ENCODE measurements around the gene SELENOT. TPM values are rescaled to one million over a fixed set of nuclear protein-coding genes. Genes with fewer than 3 reads are reported as not detected.
A peak's percentile ranks its signal among the peaks of the same experiment; 100 is the strongest.

SELENOT gene
- 219 TPM for total RNA-seq (2013)
- 100 to 1,000 TPM; 210 to 549 (median 492) TPM for polyA plus RNA-seq
- polyA minus RNA-seq = 131 and 258 TPM in 2 replicates
- total RNA-seq = 61.6 to 152 (median 110) reads per million in 11 experiments

- H3K9me3 Mint-ChIP-seq = no peaks in the 10 kb centered on the region
- H3K4me3 Mint-ChIP-seq = peak within 1 kb of the TSS; percentile 99
- Histone ChIP-seq H3K4me3 (replicated peaks in 1 of 3; ENCODE audit: low read depth in 2 of 3, low read length in 3 of 3) (peak within 1 kb of the TSS; percentile 59 to 86 (median 71)), H3K27ac (ENCODE audit: low read depth in 1 of 2, low read length in 2 of 2) (peak within 1 kb of the TSS; percentile 93 to 96), H3K79me2 (ENCODE audit: insufficient read depth, low read length) (peaks cover 58% of the 10 kb centered on the region), H2AFZ (ENCODE audit: insufficient read depth, low read depth, low read length, poor library complexity, severe bottlenecking) (peak within 1 kb of the TSS; percentile 81), H3K4me1 (ENCODE audit: control insufficient read depth in 1 of 2, insufficient read depth in 2 of 2, low read length in 2 of 2) (peaks cover 31 to 48% of the 10 kb centered on the region in 2 donors), H3K9ac (ENCODE audit: insufficient read depth, low read length, poor library complexity, severe bottlenecking) (peak within 1 kb of the TSS; percentile 95), H3K36me3 (replicated peaks in 1 of 2; ENCODE audit: control insufficient read depth in 1 of 2, insufficient read depth in 2 of 2, low read length in 2 of 2) (no peaks in the 10 kb centered on the region), H3K4me2 (replicated peaks; ENCODE audit: extremely low read depth, low read length, poor library complexity, severe bottlenecking) (peak within 1 kb of the TSS; percentile 84), H3K27me3 (ENCODE audit: control insufficient read depth in 2 of 2, insufficient read depth in 2 of 2, low read length in 2 of 2) (no peaks in the 10 kb centered on the region), H3K9me3 (replicated peaks in 1 of 2; ENCODE audit: control insufficient read depth in 1 of 2, insufficient read depth in 1 of 2, low read length in 2 of 2) (no peaks in the 10 kb centered on the region), H4K20me1 (ENCODE audit: insufficient read depth, low read length) (peaks cover 36% of the 10 kb centered on the region)
- peak; percentile 95 to 97 (median 97) for DNase-seq
- peaks cover 0 to 4% (median 0%) of the 10 kb centered on the region in 3 donors for H3K27me3 Mint-ChIP-seq (ENCODE audit: low read depth in 3 of 3)
- peak within 1 kb of the TSS; percentile 98 to 100 (median 99) for H3K27ac Mint-ChIP-seq
- WGBS (ENCODE audit: insufficient coverage) = under 1% methylated on average over 69 of the region's 69 CpGs
- H3K36me3 Mint-ChIP-seq = peaks cover 3 to 8% of the 10 kb centered on the region in 2 donors
- peak; percentile 10 for TF ChIP-seq CTCF (IDR thresholded peaks at IDR 0.05)
- H3K4me1 Mint-ChIP-seq = peaks cover 48% of the 10 kb centered on the region
- intact Hi-C loops (cut with micrococcal nuclease) = loop anchor here (2.0 to 10.0 kb wide), 4 partner anchors 56 to 199 kb away; partner anchors contain the start of genes SIAH2 (in 2 of the 2), EIF2A (in 1 of the 2), SERP1 (in 1 of the 2) and TSC22D2 (in 1 of the 2)
Observed at GRCh38 chr3:150603153-150603979, at the start of gene SELENOT. SELENOT (plus strand) TSS chr3:150603321; CDS start chr3:150603363, 42 bp downstream.

GRCh38 chr3:150555859-150556436 is 47.2 kb upstream of the SELENOT start:
- peaks cover 50 to 71% of the 10 kb centered on the region in 2 donors for H3K36me3 Mint-ChIP-seq
- 87% methylated on average over 3 of the region's 4 CpGs for WGBS (ENCODE audit: insufficient coverage)
- TF ChIP-seq CTCF (IDR thresholded peaks at IDR 0.05) = no peak
- Histone ChIP-seq H3K4me2 (replicated peaks; ENCODE audit: extremely low read depth, low read length, poor library complexity, severe bottlenecking) (no peak overlapping the region), H3K9me3 (replicated peaks in 1 of 2; ENCODE audit: control insufficient read depth in 1 of 2, insufficient read depth in 1 of 2, low read length in 2 of 2) (no peaks in the 10 kb centered on the region), H3K27me3 (ENCODE audit: control insufficient read depth in 2 of 2, insufficient read depth in 2 of 2, low read length in 2 of 2) (no peaks in the 10 kb centered on the region), H3K36me3 (replicated peaks in 1 of 2; ENCODE audit: control insufficient read depth in 1 of 2, insufficient read depth in 2 of 2, low read length in 2 of 2) (peaks cover 69 to 91% of the 10 kb centered on the region in 2 donors), H3K27ac (ENCODE audit: low read depth in 1 of 2, low read length in 2 of 2) (peak overlapping the region in 1 of 2 donors; percentile 46), H3K9ac (ENCODE audit: insufficient read depth, low read length, poor library complexity, severe bottlenecking) (no peak overlapping the region), H3K4me3 (replicated peaks in 1 of 3; ENCODE audit: low read depth in 2 of 3, low read length in 3 of 3) (no peak overlapping the region), H4K20me1 (ENCODE audit: insufficient read depth, low read length) (peaks cover 70% of the 10 kb centered on the region), H2AFZ (ENCODE audit: insufficient read depth, low read depth, low read length, poor library complexity, severe bottlenecking) (no peak overlapping the region), H3K79me2 (ENCODE audit: insufficient read depth, low read length) (peaks cover 97% of the 10 kb centered on the region), H3K4me1 (ENCODE audit: control insufficient read depth in 1 of 2, insufficient read depth in 2 of 2, low read length in 2 of 2) (no peaks in the 10 kb centered on the region)
- H3K27me3 Mint-ChIP-seq (ENCODE audit: low read depth in 3 of 3) = peaks cover 0 to 1% (median 0%) of the 10 kb centered on the region in 3 donors
- peak overlapping the region in 3 of 7 donors; percentile 37 to 82 (median 45) for H3K27ac Mint-ChIP-seq
- no peak for DNase-seq
- H3K4me1 Mint-ChIP-seq = peaks cover 2% of the 10 kb centered on the region
- intact Hi-C loops (cut with micrococcal nuclease) = no loop called here
- H3K4me3 Mint-ChIP-seq = no peak overlapping the region
- no peaks in the 10 kb centered on the region for H3K9me3 Mint-ChIP-seq
